Stimulated activated naive CD8-positive, alpha-beta T cell treated with anti-CD3 and anti-CD28 coated beads, Interleukin-15, Interleukin-2, amounts not matched to agents 100 U/mL and 50 U/mL, for 24 hours (primary cell): ENCODE data around the gene LUC7L.
"Not testable (repeated sequence)": the region's sequence is repeated elsewhere in the genome, so short reads cannot be mapped to it uniquely, and the experiment has no call there.

Experiments used
- ATAC-seq: fragments of 150-1000 bp; cut with Tn5 transposase; one replicate; pipeline ENCODE4 v1.10.0; 2021
- DNase-seq: peaks from one replicate; pipeline ENCODE4 v3.0.0; 2021

LUC7L gene

DNA sequence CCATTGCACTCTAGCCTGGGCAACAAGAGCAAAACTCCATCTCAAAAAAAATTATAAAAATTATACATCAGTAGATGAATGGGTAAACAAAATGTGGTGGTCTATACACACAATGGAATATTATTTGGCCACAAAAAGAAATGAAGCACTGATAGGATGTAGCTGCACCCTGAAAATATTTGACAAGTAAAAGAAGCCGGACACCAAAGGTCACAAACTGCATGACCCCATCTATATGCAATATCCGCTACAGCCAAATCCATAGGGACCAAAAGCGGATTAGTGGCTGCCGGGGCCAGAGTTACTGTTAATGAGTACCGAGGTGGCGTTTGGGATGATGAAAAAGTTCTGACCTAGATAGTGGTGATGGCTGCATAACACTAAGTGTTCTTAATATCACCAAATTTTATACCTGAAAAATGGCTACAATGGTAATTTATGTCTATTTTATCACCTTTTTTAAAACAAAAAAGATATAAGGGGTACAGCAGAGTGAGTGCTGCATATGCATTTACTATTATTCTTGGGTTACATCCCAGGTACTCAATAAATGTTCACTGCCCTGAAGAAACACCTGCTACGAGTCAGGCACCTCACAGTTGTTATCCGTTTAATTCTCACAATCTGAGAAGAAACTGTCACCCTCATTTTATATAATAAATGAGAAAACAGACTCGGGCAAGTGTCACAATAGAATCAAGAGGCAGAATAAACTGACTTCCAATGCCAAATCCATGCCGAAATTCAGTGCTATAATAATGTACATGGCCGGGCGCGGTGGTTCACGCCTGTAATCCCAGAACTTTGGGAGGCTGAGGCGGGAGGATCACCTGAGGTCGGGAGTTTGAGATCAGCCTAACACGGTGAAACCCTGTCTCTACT, 49.8 kb downstream of the LUC7L start:
- no peak for DNase-seq
- ATAC-seq = no peak

DNA sequence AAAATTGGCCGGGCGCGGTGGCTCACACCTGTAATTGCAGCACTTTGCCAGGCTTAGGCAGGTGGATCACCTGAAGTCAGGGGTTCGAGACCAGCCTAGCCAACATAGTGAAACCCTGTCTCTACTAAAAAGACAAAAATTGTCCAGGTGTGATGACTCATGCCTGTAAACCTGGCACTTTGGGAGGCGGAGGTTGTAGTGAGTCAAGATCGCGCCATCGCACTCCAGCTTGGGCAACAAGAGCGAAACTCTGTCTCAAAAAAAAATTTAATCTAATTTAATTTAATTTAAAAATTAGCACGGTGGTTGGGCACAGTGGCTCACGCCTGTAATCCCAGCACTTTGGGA, 50.6 kb downstream of the LUC7L start:
- no peak for DNase-seq
- ATAC-seq = no peak

DNA sequence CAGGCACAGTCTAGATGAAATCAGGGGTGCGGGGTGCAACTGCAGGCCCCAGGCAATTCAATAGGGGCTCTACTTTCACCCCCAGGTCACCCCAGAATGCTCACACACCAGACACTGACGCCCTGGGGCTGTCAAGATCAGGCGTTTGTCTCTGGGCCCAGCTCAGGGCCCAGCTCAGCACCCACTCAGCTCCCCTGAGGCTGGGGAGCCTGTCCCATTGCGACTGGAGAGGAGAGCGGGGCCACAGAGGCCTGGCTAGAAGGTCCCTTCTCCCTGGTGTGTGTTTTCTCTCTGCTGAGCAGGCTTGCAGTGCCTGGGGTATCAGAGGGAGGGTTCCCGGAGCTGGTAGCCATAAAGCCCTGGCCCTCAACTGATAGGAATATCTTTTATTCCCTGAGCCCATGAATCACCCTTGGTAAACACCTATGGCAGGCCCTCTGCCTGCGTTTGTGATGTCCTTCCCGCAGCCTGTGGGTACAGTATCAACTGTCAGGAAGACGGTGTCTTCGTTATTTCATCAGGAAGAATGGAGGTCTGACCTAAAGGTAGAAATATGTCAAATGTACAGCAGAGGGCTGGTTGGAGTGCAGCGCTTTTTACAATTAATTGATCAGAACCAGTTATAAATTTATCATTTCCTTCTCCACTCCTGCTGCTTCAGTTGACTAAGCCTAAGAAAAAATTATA, 51.1 kb downstream of the LUC7L start:
- no peak for DNase-seq
- no peak for ATAC-seq

DNA sequence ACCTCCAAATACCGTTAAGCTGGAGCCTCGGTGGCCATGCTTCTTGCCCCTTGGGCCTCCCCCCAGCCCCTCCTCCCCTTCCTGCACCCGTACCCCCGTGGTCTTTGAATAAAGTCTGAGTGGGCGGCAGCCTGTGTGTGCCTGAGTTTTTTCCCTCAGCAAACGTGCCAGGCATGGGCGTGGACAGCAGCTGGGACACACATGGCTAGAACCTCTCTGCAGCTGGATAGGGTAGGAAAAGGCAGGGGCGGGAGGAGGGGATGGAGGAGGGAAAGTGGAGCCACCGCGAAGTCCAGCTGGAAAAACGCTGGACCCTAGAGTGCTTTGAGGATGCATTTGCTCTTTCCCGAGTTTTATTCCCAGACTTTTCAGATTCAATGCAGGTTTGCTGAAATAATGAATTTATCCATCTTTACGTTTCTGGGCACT, 51.8 kb downstream of the LUC7L start:
- DNase-seq = no peak
- no peak for ATAC-seq

DNA sequence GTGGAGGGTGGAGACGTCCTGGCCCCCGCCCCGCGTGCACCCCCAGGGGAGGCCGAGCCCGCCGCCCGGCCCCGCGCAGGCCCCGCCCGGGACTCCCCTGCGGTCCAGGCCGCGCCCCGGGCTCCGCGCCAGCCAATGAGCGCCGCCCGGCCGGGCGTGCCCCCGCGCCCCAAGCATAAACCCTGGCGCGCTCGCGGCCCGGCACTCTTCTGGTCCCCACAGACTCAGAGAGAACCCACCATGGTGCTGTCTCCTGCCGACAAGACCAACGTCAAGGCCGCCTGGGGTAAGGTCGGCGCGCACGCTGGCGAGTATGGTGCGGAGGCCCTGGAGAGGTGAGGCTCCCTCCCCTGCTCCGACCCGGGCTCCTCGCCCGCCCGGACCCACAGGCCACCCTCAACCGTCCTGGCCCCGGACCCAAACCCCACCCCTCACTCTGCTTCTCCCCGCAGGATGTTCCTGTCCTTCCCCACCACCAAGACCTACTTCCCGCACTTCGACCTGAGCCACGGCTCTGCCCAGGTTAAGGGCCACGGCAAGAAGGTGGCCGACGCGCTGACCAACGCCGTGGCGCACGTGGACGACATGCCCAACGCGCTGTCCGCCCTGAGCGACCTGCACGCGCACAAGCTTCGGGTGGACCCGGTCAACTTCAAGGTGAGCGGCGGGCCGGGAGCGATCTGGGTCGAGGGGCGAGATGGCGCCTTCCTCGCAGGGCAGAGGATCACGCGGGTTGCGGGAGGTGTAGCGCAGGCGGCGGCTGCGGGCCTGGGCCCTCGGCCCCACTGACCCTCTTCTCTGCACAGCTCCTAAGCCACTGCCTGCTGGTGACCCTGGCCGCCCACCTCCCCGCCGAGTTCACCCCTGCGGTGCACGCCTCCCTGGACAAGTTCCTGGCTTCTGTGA, 52.5 kb downstream of the LUC7L start, which contains the start of gene HBA1:
HBA1 (plus strand) TSS at position 204 of the 906 bp plus-strand sequence; CDS start at position 241, 37 bp downstream.
- not testable (repeated sequence) for DNase-seq

DNA sequence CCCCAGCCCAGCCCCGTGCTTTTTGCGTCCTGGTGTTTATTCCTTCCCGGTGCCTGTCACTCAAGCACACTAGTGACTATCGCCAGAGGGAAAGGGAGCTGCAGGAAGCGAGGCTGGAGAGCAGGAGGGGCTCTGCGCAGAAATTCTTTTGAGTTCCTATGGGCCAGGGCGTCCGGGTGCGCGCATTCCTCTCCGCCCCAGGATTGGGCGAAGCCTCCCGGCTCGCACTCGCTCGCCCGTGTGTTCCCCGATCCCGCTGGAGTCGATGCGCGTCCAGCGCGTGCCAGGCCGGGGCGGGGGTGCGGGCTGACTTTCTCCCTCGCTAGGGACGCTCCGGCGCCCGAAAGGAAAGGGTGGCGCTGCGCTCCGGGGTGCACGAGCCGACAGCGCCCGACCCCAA, 53.2 kb downstream of the LUC7L start:
- not testable (repeated sequence) for DNase-seq, ATAC-seq

More for the DNA sequence above, 52.5 kb downstream of the LUC7L start, which contains the start of gene HBA1:
- ATAC-seq = not testable (repeated sequence)

DNA sequence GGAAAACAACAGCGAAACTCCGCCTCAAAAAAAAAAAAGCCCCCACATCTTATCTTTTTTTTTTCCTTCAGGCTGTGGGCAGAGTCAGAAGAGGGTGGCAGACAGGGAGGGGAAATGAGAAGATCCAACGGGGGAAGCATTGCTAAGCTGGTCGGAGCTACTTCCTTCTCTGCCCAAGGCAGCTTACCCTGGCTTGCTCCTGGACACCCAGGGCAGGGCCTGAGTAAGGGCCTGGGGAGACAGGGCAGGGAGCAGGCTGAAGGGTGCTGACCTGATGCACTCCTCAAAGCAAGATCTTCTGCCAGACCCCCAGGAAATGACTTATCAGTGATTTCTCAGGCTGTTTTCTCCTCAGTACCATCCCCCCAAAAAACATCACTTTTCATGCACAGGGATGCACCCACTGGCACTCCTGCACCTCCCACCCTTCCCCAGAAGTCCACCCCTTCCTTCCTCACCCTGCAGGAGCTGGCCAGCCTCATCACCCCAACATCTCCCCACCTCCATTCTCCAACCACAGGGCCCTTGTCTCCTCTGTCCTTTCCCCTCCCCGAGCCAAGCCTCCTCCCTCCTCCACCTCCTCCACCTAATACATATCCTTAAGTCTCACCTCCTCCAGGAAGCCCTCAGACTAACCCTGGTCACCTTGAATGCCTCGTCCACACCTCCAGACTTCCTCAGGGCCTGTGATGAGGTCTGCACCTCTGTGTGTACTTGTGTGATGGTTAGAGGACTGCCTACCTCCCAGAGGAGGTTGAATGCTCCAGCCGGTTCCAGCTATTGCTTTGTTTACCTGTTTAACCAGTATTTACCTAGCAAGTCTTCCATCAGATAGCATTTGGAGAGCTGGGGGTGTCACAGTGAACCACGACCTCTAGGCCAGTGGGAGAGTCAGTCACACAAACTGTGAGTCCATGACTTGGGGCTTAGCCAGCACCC, 54.0 kb downstream of the LUC7L start:
- ATAC-seq (no peak), DNase-seq (no peak)

DNA sequence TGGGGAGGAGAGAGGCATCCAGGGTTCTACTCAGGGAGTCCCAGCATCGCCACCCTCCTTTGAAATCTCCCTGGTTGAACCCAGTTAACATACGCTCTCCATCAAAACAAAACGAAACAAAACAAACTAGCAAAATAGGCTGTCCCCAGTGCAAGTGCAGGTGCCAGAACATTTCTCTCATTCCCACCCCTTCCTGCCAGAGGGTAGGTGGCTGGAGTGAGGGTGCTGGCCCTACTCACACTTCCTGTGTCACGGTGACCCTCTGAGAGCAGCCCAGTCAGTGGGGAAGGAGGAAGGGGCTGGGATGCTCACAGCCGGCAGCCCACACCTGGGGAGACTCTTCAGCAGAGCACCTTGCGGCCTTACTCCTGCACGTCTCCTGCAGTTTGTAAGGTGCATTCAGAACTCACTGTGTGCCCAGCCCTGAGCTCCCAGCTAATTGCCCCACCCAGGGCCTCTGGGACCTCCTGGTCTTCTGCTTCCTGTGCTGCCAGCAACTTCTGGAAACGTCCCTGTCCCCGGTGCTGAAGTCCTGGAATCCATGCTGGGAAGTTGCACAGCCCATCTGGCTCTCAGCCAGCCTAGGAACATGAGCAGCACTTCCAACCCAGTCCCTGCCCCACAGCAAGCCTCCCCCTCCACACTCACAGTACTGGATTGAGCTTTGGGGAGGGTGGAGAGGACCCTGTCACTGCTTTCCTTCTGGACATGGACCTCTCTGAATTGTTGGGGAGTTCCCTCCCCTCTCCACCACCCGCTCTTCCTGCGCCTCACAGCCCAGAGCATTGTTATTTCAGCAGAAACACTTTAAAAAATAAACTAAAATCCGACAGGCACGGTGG, 55.1 kb downstream of the LUC7L start:
- DNase-seq, ATAC-seq: not testable (repeated sequence)

DNA sequence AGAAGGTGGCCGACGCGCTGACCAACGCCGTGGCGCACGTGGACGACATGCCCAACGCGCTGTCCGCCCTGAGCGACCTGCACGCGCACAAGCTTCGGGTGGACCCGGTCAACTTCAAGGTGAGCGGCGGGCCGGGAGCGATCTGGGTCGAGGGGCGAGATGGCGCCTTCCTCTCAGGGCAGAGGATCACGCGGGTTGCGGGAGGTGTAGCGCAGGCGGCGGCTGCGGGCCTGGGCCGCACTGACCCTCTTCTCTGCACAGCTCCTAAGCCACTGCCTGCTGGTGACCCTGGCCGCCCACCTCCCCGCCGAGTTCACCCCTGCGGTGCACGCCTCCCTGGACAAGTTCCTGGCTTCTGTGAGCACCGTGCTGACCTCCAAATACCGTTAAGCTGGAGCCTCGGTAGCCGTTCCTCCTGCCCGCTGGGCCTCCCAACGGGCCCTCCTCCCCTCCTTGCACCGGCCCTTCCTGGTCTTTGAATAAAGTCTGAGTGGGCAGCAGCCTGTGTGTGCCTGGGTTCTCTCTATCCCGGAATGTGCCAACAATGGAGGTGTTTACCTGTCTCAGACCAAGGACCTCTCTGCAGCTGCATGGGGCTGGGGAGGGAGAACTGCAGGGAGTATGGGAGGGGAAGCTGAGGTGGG, 55.9 kb downstream of the LUC7L start:
- ATAC-seq, DNase-seq: not testable (repeated sequence)

DNA sequence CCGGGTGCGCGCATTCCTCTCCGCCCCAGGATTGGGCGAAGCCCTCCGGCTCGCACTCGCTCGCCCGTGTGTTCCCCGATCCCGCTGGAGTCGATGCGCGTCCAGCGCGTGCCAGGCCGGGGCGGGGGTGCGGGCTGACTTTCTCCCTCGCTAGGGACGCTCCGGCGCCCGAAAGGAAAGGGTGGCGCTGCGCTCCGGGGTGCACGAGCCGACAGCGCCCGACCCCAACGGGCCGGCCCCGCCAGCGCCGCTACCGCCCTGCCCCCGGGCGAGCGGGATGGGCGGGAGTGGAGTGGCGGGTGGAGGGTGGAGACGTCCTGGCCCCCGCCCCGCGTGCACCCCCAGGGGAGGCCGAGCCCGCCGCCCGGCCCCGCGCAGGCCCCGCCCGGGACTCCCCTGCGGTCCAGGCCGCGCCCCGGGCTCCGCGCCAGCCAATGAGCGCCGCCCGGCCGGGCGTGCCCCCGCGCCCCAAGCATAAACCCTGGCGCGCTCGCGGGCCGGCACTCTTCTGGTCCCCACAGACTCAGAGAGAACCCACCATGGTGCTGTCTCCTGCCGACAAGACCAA, 56.8 kb downstream of the LUC7L start, which contains the start of gene HBA2:
HBA2 (plus strand) TSS at position 503 of the 568 bp plus-strand sequence; CDS start at position 540, 37 bp downstream.
- not testable (repeated sequence) for DNase-seq, ATAC-seq

DNA sequence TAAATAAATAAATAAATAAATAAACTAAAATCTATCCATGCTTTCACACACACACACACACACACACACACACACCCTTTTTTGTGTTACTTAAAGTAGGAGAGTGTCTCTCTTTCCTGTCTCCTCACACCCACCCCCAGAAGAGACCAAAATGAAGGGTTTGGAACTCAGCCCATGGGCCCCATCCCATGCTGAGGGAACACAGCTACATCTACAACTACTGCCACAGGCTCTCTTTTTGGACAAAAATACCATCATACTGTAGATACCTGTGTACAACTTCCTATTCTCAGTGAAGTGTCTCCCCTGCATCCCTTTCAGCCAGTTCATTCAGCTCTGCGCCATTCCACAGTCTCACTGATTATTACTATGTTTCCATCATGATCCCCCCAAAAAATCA, 58.5 kb downstream of the LUC7L start:
- no peak for ATAC-seq
- no peak for DNase-seq

DNA sequence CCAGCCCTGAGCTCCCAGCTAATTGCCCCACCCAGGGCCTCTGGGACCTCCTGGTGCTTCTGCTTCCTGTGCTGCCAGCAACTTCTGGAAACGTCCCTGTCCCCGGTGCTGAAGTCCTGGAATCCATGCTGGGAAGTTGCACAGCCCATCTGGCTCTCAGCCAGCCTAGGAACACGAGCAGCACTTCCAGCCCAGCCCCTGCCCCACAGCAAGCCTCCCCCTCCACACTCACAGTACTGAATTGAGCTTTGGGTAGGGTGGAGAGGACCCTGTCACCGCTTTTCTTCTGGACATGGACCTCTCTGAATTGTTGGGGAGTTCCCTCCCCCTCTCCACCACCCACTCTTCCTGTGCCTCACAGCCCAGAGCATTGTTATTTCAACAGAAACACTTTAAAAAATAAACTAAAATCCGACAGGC, 59.2 kb downstream of the LUC7L start:
- not testable (repeated sequence) for ATAC-seq, DNase-seq

DNA sequence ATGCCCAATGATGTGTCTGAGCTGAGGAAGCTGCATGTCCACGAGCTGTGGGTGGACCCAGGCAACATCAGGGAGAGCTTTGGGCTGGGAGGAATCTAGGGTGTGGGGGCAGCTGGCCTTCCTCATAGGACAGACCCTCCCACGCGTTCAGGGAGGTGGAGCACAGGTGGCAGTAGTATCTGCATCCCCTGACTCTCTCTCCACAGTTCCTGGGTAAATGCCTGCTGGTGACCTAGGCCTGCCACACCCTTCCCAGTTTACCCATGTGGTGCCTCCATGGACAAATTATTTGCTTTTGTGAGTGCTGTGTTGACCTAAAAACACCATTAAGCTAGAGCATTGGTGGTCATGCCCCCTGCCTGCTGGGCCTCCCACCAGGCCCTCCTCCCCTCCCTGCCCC, 60.2 kb downstream of the LUC7L start:
- DNase-seq = no peak
- no peak for ATAC-seq

DNA sequence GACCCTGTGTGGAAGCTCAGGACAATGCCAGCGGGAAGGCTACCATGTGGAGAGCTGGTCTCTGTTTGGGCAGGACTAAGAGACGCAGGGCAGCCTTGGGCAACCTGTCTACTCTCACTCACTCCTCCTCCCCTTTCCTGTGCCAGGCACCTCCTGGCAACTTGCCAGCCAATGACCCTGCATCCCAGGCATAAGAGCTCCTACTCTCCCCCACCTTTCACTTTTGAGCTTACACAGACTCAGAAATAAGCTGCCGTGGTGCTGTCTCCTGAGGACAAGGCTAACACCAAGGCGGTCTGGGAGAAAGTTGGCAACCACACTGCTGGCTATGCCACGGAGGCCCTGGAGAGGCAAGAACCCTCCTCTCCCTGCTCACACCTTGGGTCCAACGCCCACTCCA, 60.8 kb downstream of the LUC7L start:
- no peak for ATAC-seq

DNA sequence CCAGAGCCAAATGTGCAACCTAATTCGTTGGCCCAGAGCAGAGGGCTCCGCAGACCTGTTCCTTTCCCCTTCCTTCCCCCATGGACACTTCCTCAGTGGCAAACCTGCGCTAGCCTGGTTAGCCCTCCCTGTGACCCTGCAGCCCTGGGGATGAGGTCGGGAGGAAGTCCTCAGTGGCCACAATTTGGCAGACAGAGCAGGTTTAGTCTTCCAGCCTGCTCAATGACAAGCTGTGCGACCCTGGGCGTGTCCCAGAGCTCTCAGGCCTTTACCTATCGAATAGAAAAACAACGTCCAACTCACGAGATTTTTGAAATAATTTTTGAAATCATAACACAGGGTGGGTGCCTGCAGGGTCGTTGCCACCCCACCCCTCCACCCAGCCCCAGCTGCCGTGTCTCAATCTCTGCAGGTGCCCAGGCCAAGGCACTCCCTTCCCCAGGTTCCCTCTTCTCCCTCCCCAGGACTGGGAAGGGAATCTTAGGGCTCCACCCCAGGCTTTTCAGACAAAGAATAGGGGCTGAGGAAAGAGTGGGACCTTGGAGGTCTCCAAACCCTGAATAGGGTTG, 62.0 kb downstream of the LUC7L start:
- ATAC-seq = no peak
- DNase-seq = no peak

More for the DNA sequence above, 60.8 kb downstream of the LUC7L start:
- DNase-seq = no peak

DNA sequence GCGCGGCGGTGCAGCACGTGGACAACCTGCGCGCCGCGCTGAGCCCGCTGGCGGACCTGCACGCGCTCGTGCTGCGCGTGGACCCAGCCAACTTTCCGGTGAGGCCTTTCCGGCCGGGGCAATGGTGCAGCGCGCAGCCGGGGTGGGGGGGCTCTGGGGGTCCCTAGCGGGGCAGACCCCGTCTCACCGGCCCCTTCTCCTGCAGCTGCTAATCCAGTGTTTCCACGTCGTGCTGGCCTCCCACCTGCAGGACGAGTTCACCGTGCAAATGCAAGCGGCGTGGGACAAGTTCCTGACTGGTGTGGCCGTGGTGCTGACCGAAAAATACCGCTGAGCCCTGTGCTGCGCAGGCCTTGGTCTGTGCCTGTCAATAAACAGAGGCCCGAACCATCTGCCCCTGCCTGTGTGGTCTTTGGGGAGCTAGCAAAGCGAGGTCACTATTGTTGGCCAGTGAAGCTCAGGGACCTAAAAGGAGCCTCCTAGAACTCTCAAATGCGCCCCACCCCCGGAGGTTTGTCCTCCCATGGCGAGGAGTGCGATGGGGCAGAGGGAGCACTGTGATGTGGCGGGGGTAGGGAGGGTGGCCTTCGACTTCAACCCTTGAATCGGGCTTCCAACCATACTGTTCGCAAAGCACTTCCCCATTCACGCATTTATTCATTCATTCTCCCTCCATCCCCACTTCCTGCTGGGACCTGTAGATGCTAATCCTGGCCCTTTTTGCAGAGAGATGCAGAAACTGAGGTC, 62.7 kb downstream of the LUC7L start:
- no peak for ATAC-seq

DNA sequence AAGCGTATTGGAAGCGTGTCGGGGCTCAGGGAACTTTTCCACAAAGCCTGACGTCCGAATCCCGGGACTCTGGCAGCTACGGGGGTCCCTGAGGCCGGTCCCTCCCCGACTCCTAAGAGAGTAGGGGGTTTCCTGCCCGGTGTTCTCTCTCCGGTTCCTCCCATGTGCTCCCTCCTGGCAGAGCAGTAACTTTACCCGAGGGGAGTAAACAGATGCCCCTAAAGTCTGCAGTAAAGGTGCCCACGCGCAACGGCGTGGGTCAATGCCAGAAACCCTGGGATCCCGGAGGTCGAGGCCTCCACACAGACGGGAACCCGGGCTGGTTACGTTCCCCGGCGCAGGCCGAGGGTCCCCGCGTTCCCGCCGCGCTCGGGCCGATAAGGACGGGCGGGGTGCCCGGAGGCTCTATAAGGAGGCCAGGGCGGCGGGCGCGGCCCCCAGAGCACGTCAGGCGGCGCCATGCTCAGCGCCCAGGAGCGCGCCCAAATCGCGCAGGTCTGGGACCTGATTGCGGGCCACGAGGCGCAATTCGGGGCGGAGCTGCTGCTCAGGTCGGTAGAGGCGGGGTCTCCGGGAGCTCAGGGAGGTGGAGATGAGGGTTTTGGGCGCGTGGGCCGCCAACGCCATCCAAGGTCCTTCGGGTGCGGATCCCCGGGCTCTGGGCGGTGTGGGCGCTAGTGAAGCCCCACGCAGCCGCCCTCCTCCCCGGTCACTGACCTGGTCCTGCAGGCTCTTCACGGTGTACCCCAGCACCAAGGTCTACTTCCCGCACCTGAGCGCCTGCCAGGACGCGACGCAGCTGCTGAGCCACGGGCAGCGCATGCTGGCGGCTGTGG, 63.5 kb downstream of the LUC7L start, which contains the start of gene HBM:
HBM (plus strand) TSS at position 440 of the 836 bp plus-strand sequence; CDS start at position 460, 20 bp downstream.
- ATAC-seq (peak; percentile 14), DNase-seq (no peak)

More for the DNA sequence above, 62.7 kb downstream of the LUC7L start:
- no peak for DNase-seq
